Measurements from ENCODE around the gene GRPEL1.

GRPEL1 gene

DNA sequence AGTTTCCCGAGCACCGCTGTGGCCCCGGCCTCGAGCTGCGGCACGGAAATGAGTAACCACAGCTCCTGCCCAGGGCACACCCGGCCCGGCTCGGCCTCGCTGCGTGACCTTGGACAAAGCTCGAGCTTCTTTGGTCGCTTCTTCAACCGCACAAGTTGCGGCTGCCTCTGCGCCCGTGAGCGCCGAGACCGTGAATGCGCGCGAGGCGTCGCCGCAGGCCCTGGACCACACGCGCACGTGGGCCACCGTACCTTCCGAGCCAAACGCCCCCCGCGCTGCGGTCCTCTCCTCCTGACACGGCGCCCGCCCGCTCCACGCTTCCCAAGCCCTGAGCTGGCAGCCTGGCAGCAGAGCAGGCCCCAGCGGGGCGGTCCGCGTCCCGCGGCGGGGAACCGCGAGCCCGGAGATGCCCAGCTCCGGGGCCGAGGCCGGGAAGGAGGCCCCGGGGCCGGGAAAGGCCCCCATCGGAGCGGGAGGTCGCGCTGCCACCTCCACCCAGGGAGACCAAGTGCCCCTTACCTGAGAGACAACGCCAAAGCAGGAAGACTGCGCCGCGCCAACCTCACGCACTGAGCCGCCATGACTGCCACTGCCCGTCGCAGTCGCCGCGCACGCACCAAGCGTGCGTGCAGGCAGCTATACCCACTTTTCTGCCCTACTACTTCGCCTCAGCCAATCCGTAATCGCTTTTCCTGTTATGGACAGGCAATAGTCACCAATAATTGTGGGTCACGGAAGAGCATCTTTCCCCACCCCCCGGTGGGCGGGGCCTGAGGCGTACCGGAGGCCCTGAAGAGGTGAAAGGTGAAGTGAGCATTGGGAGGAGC lies at the start of gene GRPEL1:
Gene GRPEL1 (minus strand): TSS at position 613 of the 827 bp plus-strand sequence. CDS start 32 bp downstream, at position 581.
- H3K27me3 ChIP-seq (ENCODE audit: control insufficient read depth, insufficient read depth, low read length): no peaks in the 10 kb centered on the region
- peak within 1 kb of the TSS; percentile 87 for H2AFZ ChIP-seq
- TF ChIP-seq, protein P1, sequence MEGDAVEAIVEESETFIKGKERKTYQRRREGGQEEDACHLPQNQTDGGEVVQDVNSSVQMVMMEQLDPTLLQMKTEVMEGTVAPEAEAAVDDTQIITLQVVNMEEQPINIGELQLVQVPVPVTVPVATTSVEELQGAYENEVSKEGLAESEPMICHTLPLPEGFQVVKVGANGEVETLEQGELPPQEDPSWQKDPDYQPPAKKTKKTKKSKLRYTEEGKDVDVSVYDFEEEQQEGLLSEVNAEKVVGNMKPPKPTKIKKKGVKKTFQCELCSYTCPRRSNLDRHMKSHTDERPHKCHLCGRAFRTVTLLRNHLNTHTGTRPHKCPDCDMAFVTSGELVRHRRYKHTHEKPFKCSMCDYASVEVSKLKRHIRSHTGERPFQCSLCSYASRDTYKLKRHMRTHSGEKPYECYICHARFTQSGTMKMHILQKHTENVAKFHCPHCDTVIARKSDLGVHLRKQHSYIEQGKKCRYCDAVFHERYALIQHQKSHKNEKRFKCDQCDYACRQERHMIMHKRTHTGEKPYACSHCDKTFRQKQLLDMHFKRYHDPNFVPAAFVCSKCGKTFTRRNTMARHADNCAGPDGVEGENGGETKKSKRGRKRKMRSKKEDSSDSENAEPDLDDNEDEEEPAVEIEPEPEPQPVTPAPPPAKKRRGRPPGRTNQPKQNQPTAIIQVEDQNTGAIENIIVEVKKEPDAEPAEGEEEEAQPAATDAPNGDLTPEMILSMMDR (IDR thresholded peaks at IDR 0.05): no peak
- H3K36me3 ChIP-seq (ENCODE audit: control insufficient read depth, insufficient read depth, low read length): no peaks in the 10 kb centered on the region
- H3K79me2 ChIP-seq: peaks cover 12% of the 10 kb centered on the region
- peak within 1 kb of the TSS; percentile 79 for H3K27ac ChIP-seq
- H3K9ac ChIP-seq: peak within 1 kb of the TSS; percentile 13
- H3K4me2 ChIP-seq (ENCODE audit: low read length): peak within 1 kb of the TSS; percentile 96
- peak within 1 kb of the TSS; percentile 86 for H3K4me3 ChIP-seq (ENCODE audit: low read depth, low read length)
- H3K4me1 ChIP-seq: no peaks in the 10 kb centered on the region
- H3K9me3 ChIP-seq (ENCODE audit: control insufficient read depth, low read length): no peaks in the 10 kb centered on the region

DNA sequence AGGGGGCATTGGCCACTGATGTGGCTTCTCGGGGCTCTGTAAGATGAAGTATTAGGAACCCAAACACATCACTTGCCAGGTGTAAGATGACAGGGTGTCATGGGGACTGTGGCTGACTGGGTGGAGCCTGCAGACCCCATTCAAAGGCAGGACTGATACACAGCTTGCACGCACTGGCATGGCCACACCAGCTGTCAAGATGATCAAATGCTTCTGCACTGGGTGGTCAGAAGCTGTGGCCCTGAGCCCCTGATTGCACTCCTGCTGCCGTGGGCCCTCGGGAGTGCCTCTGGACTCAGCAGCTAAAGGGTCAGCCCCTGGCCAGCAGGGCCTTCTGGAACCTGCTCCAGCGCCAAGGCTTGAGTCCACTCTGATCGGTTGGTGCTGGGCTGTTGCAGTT lies 48.8 kb upstream of the GRPEL1 start:
- Histone ChIP-seq H3K79me2 (no peaks in the 10 kb centered on the region), H3K36me3 (ENCODE audit: control insufficient read depth, insufficient read depth, low read length) (no peaks in the 10 kb centered on the region), H3K27ac (no peak overlapping the region), H3K9ac (no peak overlapping the region), H2AFZ (no peak overlapping the region), H3K27me3 (ENCODE audit: control insufficient read depth, insufficient read depth, low read length) (no peaks in the 10 kb centered on the region), H3K9me3 (ENCODE audit: control insufficient read depth, low read length) (no peaks in the 10 kb centered on the region), H3K4me2 (ENCODE audit: low read length) (no peak overlapping the region), H3K4me3 (ENCODE audit: low read depth, low read length) (no peak overlapping the region), H3K4me1 (no peaks in the 10 kb centered on the region)
- TF ChIP-seq, protein P1 (IDR thresholded peaks at IDR 0.05): no peak

DNA sequence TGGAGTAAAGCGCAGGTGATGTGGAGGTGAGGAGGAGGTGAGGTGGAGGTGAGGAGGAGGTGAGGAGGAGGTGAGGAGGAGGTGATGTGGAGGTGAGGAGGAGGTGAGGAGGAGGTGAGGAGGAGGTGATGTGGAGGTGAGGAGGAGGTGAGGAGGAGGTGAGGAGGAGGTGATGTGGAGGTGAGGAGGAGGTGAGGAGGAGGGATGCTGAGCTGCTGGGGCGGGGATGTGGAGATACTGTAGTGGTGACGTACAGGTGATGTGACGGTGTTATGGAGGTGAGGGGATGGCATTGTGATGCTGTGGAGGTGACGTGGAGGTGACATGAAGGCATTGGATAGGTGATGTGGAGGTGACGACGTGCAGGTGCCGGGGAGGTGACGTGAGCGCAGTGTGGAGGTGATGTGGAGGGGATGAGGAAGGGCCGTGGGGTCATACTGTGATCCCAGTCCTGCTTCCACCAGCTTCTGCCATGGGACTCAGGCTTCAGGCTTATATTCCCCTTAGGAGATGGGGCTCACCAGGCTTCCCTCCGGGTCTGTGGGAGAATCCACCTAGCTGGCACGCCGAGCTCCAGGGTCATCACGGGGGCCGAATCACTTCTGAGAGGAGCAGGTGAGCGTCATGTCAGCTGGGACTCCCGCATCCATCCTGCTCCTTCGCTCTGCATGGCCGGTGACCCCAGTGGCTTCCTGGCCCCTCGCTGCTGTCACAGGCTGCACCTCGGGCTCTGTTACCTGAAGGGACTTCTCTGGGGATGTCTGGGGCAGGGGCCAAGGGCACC lies 47.9 kb upstream of the GRPEL1 start:
- no peaks in the 10 kb centered on the region for H3K9me3 ChIP-seq (ENCODE audit: control insufficient read depth, low read length)

DNA sequence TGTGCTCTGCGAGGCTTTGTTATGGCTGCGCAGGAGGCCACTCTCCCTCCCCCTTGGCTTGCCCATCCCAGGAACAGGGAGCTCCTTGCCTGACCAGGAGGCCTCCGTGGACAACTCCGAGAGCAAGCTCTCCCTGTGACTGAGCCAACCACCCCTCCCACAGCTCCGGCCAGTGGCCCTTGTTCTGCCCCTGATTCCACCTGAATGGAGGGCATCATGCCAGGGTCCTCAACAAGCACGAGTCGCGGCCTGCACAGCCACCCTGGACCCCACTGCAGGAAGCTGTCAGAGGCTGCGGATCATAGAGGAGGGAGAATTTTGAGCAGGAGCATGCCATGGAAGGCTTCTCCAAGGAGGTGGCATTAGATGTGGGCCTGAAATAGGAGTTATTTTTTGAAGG lies 44.8 kb upstream of the GRPEL1 start:
- H3K4me1 ChIP-seq: no peaks in the 10 kb centered on the region
- no peak overlapping the region for H3K4me3 ChIP-seq (ENCODE audit: low read depth, low read length)
- no peaks in the 10 kb centered on the region for H3K9me3 ChIP-seq (ENCODE audit: control insufficient read depth, low read length)
- H3K79me2 ChIP-seq: no peaks in the 10 kb centered on the region
- no peak overlapping the region for H3K4me2 ChIP-seq (ENCODE audit: low read length)
- no peak overlapping the region for H3K9ac ChIP-seq
- no peak overlapping the region for H2AFZ ChIP-seq
- no peaks in the 10 kb centered on the region for H3K27me3 ChIP-seq (ENCODE audit: control insufficient read depth, insufficient read depth, low read length)
- H3K36me3 ChIP-seq (ENCODE audit: control insufficient read depth, insufficient read depth, low read length): no peaks in the 10 kb centered on the region
- TF ChIP-seq, protein P1 (IDR thresholded peaks at IDR 0.05): no peak
- no peak overlapping the region for H3K27ac ChIP-seq

More for the DNA sequence above, 47.9 kb upstream of the GRPEL1 start:
- no peak overlapping the region for H3K4me2 ChIP-seq (ENCODE audit: low read length)
- no peaks in the 10 kb centered on the region for H3K36me3 ChIP-seq (ENCODE audit: control insufficient read depth, insufficient read depth, low read length)
- TF ChIP-seq, protein P1 (IDR thresholded peaks at IDR 0.05): no peak
- H3K4me1 ChIP-seq: no peaks in the 10 kb centered on the region
- H3K27ac ChIP-seq: no peak overlapping the region
- H3K27me3 ChIP-seq (ENCODE audit: control insufficient read depth, insufficient read depth, low read length): no peaks in the 10 kb centered on the region
- no peaks in the 10 kb centered on the region for H3K79me2 ChIP-seq
- H3K9ac ChIP-seq: no peak overlapping the region
- no peak overlapping the region for H3K4me3 ChIP-seq (ENCODE audit: low read depth, low read length)
- H2AFZ ChIP-seq: no peak overlapping the region
